Measurements from ENCODE around the gene FCER2.

The FCER2 gene

GRCh38 chr19:7739801-7740681, 38.1 kb upstream of the FCER2 start:
- TF ChIP-seq, protein P1, sequence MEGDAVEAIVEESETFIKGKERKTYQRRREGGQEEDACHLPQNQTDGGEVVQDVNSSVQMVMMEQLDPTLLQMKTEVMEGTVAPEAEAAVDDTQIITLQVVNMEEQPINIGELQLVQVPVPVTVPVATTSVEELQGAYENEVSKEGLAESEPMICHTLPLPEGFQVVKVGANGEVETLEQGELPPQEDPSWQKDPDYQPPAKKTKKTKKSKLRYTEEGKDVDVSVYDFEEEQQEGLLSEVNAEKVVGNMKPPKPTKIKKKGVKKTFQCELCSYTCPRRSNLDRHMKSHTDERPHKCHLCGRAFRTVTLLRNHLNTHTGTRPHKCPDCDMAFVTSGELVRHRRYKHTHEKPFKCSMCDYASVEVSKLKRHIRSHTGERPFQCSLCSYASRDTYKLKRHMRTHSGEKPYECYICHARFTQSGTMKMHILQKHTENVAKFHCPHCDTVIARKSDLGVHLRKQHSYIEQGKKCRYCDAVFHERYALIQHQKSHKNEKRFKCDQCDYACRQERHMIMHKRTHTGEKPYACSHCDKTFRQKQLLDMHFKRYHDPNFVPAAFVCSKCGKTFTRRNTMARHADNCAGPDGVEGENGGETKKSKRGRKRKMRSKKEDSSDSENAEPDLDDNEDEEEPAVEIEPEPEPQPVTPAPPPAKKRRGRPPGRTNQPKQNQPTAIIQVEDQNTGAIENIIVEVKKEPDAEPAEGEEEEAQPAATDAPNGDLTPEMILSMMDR (IDR thresholded peaks at IDR 0.05; ENCODE audit: unreplicated experiment in 3 of 3), result no peak
- Mint-ChIP-seq H3K27ac (no peak overlapping the region), H3K36me3 (ENCODE audit: low read depth) (no peaks in the 10 kb centered on the region), H3K4me1 (no peaks in the 10 kb centered on the region), H3K4me3 (no peak overlapping the region), H3K9me3 (no peaks in the 10 kb centered on the region), H3K27me3 (ENCODE audit: low read depth) (peaks cover 77% of the 10 kb centered on the region)

- no peaks in the 10 kb centered on the region for H3K4me1 Mint-ChIP-seq
- no peaks in the 10 kb centered on the region for H3K9me3 Mint-ChIP-seq
- H3K4me3 Mint-ChIP-seq, result no peak overlapping the region
- peaks cover 78% of the 10 kb centered on the region for H3K27me3 Mint-ChIP-seq (ENCODE audit: low read depth)
- H3K36me3 Mint-ChIP-seq (ENCODE audit: low read depth), result no peaks in the 10 kb centered on the region
- no peak overlapping the region for H3K27ac Mint-ChIP-seq
- TF ChIP-seq, protein P1 (IDR thresholded peaks at IDR 0.05; ENCODE audit: unreplicated experiment in 3 of 3), result no peak
Measured at GRCh38 chr19:7739211-7739755, 37.4 kb upstream of the FCER2 start.

GRCh38 chr19:7738023-7738422, 36.1 kb upstream of the FCER2 start:
- no peak overlapping the region for H3K27ac Mint-ChIP-seq
- no peaks in the 10 kb centered on the region for H3K9me3 Mint-ChIP-seq
- H3K4me3 Mint-ChIP-seq, result no peak overlapping the region
- H3K27me3 Mint-ChIP-seq (ENCODE audit: low read depth), result peaks cover 80% of the 10 kb centered on the region
- TF ChIP-seq, protein P1 (IDR thresholded peaks at IDR 0.05; ENCODE audit: unreplicated experiment in 3 of 3), result no peak
- no peaks in the 10 kb centered on the region for H3K4me1 Mint-ChIP-seq
- no peaks in the 10 kb centered on the region for H3K36me3 Mint-ChIP-seq (ENCODE audit: low read depth)

DNA sequence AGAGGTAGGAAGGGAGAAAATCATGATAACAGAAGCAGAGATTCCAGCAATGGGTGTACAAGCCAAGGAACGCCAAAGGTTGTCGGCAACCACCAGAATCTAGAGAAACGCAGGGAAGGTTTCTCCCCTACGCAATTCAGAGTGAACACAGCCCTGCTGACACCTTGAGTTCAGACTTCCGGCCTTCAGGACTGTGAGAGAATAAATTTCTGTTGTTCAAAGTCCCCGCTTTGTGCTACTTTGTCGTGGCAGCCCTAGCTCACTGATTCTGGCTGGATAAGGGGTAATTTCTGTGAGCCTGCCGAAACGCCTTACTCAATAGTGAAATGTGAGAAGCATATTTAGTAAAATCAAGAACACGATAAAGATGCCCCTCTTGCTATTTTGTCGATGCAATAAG, 35.3 kb upstream of the FCER2 start:
- no peaks in the 10 kb centered on the region for H3K4me1 Mint-ChIP-seq
- TF ChIP-seq, protein P1 (IDR thresholded peaks at IDR 0.05; ENCODE audit: unreplicated experiment in 3 of 3), result no peak
- H3K9me3 Mint-ChIP-seq, result no peaks in the 10 kb centered on the region
- H3K36me3 Mint-ChIP-seq (ENCODE audit: low read depth), result no peaks in the 10 kb centered on the region
- H3K27me3 Mint-ChIP-seq (ENCODE audit: low read depth), result peaks cover 89% of the 10 kb centered on the region
- H3K27ac Mint-ChIP-seq, result no peak overlapping the region
- H3K4me3 Mint-ChIP-seq, result no peak overlapping the region

DNA sequence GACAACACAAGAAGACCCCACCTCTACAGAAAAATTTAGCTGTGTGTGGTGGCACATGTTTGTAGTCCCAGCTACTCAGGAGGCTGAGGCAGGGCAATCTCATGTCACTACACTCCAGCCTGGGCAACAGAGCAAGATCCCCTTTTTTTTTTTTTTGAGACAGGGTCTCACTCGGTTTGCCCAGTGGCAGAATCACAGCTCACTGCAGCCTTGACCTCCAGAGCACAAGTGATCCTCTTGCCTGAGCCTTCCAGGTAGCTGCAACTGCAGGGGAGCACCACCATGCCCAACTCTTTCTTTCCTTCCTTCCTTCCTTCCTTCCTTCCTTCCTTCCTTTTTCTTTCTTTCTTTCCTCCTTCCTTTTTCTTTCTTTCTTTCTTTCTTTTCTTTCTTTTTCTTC, 34.2 kb upstream of the FCER2 start:
- no peaks in the 10 kb centered on the region for H3K4me1 Mint-ChIP-seq
- no peak overlapping the region for H3K27ac Mint-ChIP-seq
- H3K4me3 Mint-ChIP-seq, result no peak overlapping the region
- TF ChIP-seq, protein P1 (IDR thresholded peaks at IDR 0.05; ENCODE audit: unreplicated experiment in 3 of 3), result no peak
- H3K36me3 Mint-ChIP-seq (ENCODE audit: low read depth), result no peaks in the 10 kb centered on the region
- peaks cover 90% of the 10 kb centered on the region for H3K27me3 Mint-ChIP-seq (ENCODE audit: low read depth)
- H3K9me3 Mint-ChIP-seq, result no peaks in the 10 kb centered on the region
